Ovary (tissue), 3 donors: Measurements from ENCODE around the gene UNCX.

Source experiments
- POLR2A ChIP-seq: fragments of 450-650 bp; IDR thresholded peaks from one replicate; pipeline ENCODE4 v1.6.1; 2017; ENCODE audit warnings: antibody characterized with exemption, mild to moderate bottlenecking, moderate library complexity
- TF ChIP-seq, protein P1 (sequence below), 3 donors: fragments of 450-650 bp in 2 of 3; fragments of 200-600 bp in 1 of 3; IDR thresholded peaks; one replicate each; pipeline versions ENCODE4 v1.5.1 to v1.8.0; 2016 to 2022; ENCODE audit warnings: antibody characterized with exemption in 3 of 3, mild to moderate bottlenecking in 1 of 3
- donor health status: DM: no; HTN: no; CAD: no.

DNA sequence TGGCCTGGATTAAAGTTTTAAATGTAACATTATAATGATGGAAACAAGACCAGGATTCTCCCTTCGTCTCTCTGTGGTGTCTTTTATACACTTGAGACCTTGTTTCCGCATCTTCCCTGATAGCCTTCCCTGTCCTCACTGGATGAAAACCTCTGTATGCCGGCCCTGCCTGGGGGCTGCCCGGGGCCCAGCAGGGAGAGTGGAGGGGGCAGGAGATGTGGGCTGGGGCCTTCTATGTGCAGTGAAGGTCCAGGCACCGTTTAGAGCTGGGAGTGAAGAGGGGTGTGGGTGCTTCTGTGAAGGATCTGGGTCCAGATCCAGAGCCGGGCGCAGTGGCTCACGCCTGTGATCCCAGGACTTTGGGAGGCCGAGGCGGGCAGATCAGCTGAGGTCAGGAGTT is 50.7 kb downstream of the UNCX start:
- TF ChIP-seq POLR2A = no peak
- TF ChIP-seq, protein P1, sequence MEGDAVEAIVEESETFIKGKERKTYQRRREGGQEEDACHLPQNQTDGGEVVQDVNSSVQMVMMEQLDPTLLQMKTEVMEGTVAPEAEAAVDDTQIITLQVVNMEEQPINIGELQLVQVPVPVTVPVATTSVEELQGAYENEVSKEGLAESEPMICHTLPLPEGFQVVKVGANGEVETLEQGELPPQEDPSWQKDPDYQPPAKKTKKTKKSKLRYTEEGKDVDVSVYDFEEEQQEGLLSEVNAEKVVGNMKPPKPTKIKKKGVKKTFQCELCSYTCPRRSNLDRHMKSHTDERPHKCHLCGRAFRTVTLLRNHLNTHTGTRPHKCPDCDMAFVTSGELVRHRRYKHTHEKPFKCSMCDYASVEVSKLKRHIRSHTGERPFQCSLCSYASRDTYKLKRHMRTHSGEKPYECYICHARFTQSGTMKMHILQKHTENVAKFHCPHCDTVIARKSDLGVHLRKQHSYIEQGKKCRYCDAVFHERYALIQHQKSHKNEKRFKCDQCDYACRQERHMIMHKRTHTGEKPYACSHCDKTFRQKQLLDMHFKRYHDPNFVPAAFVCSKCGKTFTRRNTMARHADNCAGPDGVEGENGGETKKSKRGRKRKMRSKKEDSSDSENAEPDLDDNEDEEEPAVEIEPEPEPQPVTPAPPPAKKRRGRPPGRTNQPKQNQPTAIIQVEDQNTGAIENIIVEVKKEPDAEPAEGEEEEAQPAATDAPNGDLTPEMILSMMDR (IDR thresholded peaks at IDR 0.05) = no peak
